K562 (cell line): ENCODE results near the gene LOXL4. TPM values are rescaled to one million over a fixed set of nuclear protein-coding genes. Genes with fewer than 3 reads are reported as not detected.

ENCODE experiments used
- DEAF1 ChIP-seq: fragments of 450-650 bp; formaldehyde crosslinking; IDR thresholded peaks from 2 replicates; pipeline ENCODE4 v1.4.0; 2020; ENCODE audit warnings: mild to moderate bottlenecking, moderate library complexity
- GATAD2A ChIP-seq: fragments of 450-650 bp; IDR thresholded peaks from 2 replicates; pipeline ENCODE4 v1.6.1; 2017
- HDAC8 ChIP-seq: fragments of 450-650 bp; IDR thresholded peaks from 2 replicates; pipeline ENCODE4 v1.6.1; 2016; ENCODE audit warnings: mild to moderate bottlenecking, missing genetic modification characterization, moderate library complexity, missing compliant biosample characterization
- HMGN3 ChIP-seq: IDR thresholded peaks from 2 replicates; pipeline ENCODE4 v1.6.1; 2011; ENCODE audit warnings: borderline replicate concordance, low read depth, mild to moderate bottlenecking, mixed read lengths, low read length; ENCODE audit not compliant: insufficient read length; ENCODE audit errors: extremely low read depth
- HOMEZ ChIP-seq: fragments of 250-450 bp; sonication (Bioruptor Pico); IDR thresholded peaks from 2 replicates; pipeline ENCODE4 v1.4.0; 2020; ENCODE audit warnings: mild to moderate bottlenecking, moderate library complexity
- JUN ChIP-seq, 2 experiments: sonication (generic) in 1 of 2; formaldehyde crosslinking in 1 of 2; IDR thresholded peaks; 2 replicates each; pipeline versions ENCODE4 v1.6.1 to v1.8.0; 2012 to 2022; ENCODE audit warnings: borderline replicate concordance in 2 of 2, mild to moderate bottlenecking in 2 of 2, improper control_type of control experiment in 1 of 2, low read depth in 1 of 2, low read length in 1 of 2, missing genetic modification reagents in 1 of 2
- NR2C1 ChIP-seq, 2 experiments: fragments of 450-650 bp; IDR thresholded peaks; 2 replicates each; pipeline ENCODE4 v1.6.1; 2017; ENCODE audit warnings: mild to moderate bottlenecking in 2 of 2, antibody characterized with exemption in 1 of 2, inconsistent platforms in 1 of 2, missing compliant biosample characterization in 1 of 2, missing genetic modification characterization in 1 of 2
- SNRNP70 ChIP-seq: fragments of 200-400 bp; formaldehyde crosslinking; optimal IDR thresholded peaks from 2 replicates; pipeline ENCODE3; 2017; ENCODE audit warnings: low read depth, low read length
- SRSF3 ChIP-seq: fragments of 200-400 bp; formaldehyde crosslinking; IDR thresholded peaks from 2 replicates; pipeline ENCODE4 v1.6.1; 2016; ENCODE audit warnings: mild to moderate bottlenecking, low read length, moderate library complexity; ENCODE audit not compliant: insufficient read depth
- VEZF1 ChIP-seq: fragments of 200-800 bp; sonication (Bioruptor generic); IDR thresholded peaks from 2 replicates; pipeline ENCODE4 v1.6.1; 2017; ENCODE audit warnings: missing genetic modification characterization, missing compliant biosample characterization
- polyA plus RNA-seq, 8 experiments: library from polyadenylated mRNA; depleted of rRNA in 4 of 8; stranded (reverse) in 5 of 8; unstranded in 3 of 8; fragments of >200 nt; fragmentation: Nextera tagmentation in 2 of 8; fragmentation: Illumina TruSeq in 1 of 8; extraction: Ambion mirVana in 2 of 8; extraction: Trizol in 1 of 8; gene quantifications; 2 replicates each; pipeline versions ENCODE4 v1.2.1 to v1.2.3, GENCODE V29; 2011 to 2014; ENCODE audit warnings: inconsistent platforms in 1 of 8, missing spikeins in 1 of 8
- total RNA-seq, 7 experiments: library from RNA; depleted of rRNA in 6 of 7; stranded (reverse); fragments of >200 nt in 6 of 7; fragmentation: Illumina TruSeq in 2 of 7; extraction: Trizol in 2 of 7; gene quantifications; 2 replicates each; pipeline versions ENCODE4 v1.2.1 to v1.2.3, GENCODE V29; 2011 to 2021; ENCODE audit warnings: low replicate concordance in 1 of 7
- TF ChIP-seq, protein P1 (sequence below): fragments of 200-800 bp; sonication (Bioruptor generic); IDR thresholded peaks from 2 replicates; pipeline ENCODE4 v1.6.1; 2016; ENCODE audit warnings: missing genetic modification characterization, missing compliant biosample characterization

Gene LOXL4
- total and polyA plus RNA-seq, 9 of the 15 experiments (the other 6 are each of a cell fraction or from before 2014, with no cell fraction given): 0.03 to 0.35 (median 0.05) TPM; not detected in 3

DNA sequence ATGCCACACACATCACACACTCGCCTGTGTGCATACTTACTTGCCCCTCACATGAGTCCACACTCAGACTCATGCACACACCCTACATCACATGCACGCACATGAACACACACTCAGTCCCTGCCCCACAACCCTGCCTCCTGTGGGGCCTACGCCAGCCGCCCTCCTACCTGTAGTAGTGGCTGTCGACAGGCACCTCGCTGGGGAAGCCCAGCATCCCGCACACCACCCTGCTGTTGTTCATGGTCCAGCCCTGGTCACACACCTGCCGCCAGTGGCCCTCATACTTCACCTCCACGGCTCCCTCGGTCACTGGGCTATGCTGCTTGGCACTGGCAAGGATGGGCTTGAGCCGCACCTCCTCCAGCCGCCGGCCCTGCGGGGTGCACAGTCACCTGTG, 7.2 kb downstream of the LOXL4 start (continued):
- TF ChIP-seq JUN (IDR thresholded peaks at IDR 0.05; ENCODE audit: borderline replicate concordance, low read depth, low read length) (no peak), JUN (CRISPR knock-in tag; IDR thresholded peaks at IDR 0.05; ENCODE audit: borderline replicate concordance) (no peak), VEZF1 (CRISPR knock-in tag) (no peak), HOMEZ (CRISPR knock-in tag) (no peak), NR2C1 (IDR thresholded peaks at IDR 0.05) (no peak), NR2C1 (tag; IDR thresholded peaks at IDR 0.05) (no peak), DEAF1 (CRISPR knock-in tag) (no peak), SRSF3 (no peak), GATAD2A (no peak), HMGN3 (no peak), SNRNP70 (no peak), HDAC8 (tag) (no peak)
- TF ChIP-seq, protein P1, sequence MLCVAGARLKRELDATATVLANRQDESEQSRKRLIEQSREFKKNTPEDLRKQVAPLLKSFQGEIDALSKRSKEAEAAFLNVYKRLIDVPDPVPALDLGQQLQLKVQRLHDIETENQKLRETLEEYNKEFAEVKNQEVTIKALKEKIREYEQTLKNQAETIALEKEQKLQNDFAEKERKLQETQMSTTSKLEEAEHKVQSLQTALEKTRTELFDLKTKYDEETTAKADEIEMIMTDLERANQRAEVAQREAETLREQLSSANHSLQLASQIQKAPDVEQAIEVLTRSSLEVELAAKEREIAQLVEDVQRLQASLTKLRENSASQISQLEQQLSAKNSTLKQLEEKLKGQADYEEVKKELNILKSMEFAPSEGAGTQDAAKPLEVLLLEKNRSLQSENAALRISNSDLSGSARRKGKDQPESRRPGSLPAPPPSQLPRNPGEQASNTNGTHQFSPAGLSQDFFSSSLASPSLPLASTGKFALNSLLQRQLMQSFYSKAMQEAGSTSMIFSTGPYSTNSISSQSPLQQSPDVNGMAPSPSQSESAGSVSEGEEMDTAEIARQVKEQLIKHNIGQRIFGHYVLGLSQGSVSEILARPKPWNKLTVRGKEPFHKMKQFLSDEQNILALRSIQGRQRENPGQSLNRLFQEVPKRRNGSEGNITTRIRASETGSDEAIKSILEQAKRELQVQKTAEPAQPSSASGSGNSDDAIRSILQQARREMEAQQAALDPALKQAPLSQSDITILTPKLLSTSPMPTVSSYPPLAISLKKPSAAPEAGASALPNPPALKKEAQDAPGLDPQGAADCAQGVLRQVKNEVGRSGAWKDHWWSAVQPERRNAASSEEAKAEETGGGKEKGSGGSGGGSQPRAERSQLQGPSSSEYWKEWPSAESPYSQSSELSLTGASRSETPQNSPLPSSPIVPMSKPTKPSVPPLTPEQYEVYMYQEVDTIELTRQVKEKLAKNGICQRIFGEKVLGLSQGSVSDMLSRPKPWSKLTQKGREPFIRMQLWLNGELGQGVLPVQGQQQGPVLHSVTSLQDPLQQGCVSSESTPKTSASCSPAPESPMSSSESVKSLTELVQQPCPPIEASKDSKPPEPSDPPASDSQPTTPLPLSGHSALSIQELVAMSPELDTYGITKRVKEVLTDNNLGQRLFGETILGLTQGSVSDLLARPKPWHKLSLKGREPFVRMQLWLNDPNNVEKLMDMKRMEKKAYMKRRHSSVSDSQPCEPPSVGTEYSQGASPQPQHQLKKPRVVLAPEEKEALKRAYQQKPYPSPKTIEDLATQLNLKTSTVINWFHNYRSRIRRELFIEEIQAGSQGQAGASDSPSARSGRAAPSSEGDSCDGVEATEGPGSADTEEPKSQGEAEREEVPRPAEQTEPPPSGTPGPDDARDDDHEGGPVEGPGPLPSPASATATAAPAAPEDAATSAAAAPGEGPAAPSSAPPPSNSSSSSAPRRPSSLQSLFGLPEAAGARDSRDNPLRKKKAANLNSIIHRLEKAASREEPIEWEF (CRISPR knock-in tag): no peak
